Occipital lobe (tissue), 2 donors: ENCODE results near the gene NPHS1. TPM values are rescaled to one million over a fixed set of nuclear protein-coding genes. Genes with fewer than 3 reads are reported as not detected.
"Not testable (repeated sequence)": the region's sequence is repeated elsewhere in the genome, so short reads cannot be mapped to it uniquely, and the experiment has no call there.

Source experiments
- DNase-seq: peaks from one replicate; lab custom pipeline; 2025; lab: John Stamatoyannopoulos, UW
- total RNA-seq: library from RNA; depleted of rRNA; stranded (reverse); fragments of >200 nt; gene quantifications from one replicate; pipeline ENCODE4 v1.2.3, GENCODE V29; 2014

NPHS1 gene
- total RNA-seq, 1 donor from 2014 or later: 1.2 TPM

DNA sequence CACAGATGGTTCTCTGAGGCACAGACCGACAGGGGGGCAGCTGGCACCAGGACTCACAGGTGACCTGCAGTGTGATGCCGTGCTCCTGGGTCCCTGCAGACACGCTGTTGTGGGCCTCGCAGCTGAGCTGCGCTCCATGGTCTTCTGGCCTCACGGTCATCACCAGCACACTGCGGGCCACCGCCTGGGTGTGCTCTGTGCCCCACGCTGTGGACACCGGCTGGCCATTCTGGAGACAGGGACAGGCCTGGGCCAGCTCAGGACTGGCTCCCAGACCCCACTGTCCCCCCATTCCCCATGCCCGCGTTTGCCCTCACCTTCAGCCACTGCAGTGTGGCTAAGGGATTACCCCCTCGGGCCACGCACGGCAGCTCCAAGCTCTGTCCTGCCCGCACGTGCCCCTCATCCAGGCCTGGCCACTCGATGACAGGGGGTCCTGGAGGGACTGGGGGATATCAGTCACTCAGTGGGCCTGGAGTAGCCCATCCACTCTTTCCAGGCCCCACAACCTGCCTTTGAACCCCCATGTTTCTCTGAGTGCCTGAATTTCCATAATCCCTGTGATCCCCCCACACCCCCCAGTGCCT is 3.3 kb downstream of the NPHS1 start:
- DNase-seq: no peak

DNA sequence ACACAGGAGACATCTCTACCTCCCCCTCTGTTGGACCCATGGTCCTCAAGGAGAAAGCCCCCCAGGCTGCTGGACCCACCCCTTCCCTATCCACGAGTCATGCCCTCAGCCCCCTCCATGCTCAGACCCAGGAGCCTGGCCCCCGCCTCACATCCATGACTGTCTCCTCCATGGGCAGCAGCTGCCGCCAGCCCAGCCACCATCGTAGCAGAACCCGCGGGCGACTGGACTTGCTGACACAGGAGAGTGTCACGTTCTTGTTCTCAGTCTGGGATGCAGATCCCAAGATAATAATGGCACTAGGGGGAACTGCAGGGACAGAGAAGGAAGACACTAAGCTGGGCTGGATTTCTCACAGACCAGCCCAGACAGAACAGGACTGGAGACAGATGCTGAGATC is 3.8 kb downstream of the NPHS1 start:
- no peak for DNase-seq

DNA sequence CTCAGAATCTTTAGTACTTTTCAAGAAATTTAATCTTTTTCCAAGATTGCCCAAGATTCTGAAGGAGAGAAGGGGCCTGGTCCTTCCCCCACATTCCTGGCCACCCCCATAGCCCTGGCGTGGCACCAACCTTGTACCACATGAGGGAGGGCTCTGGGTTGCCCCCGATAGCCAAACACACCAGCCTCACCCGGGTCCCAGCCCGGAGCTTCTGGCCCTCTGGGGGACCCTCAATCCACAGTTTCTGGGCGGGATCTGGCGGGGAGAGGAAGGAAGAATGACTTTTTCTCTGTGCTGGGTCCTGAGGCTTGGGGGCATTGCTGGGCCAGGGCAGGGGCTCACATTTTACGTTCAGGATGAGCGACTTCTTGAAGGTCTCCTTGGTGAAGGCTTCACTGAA is 4.4 kb downstream of the NPHS1 start:
- DNase-seq: no peak

DNA sequence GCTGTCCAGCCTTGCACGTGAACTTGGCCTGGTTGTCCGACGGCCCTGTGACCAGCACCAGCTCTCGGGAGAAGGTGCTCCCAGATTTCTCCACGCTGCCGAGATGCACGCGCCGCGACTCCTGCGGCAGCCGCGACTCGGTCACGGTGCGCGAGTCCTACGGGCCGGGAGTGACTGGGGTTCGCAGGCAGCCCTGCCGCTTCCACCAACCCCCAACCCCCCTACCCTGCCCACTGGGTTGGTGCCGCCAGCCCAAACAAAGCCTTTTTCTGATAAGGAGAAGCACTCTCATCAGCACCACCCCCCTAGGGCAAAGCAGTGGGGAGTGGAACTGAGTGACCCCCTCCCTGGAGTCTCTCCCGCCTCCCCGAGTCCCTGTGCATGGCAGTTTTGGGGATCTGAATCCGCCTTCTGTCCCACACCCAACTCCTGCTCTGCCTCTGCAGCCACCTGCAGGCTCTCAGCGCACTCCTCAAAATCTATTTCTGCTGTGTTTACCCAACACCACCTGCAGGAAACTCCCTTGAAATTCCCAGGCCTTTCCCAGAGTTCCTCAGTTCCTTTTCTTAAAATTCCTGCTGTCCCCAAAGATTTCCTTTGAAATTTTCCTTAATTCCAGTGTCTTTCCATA is 6.2 kb downstream of the NPHS1 start:
- no peak for DNase-seq

DNA sequence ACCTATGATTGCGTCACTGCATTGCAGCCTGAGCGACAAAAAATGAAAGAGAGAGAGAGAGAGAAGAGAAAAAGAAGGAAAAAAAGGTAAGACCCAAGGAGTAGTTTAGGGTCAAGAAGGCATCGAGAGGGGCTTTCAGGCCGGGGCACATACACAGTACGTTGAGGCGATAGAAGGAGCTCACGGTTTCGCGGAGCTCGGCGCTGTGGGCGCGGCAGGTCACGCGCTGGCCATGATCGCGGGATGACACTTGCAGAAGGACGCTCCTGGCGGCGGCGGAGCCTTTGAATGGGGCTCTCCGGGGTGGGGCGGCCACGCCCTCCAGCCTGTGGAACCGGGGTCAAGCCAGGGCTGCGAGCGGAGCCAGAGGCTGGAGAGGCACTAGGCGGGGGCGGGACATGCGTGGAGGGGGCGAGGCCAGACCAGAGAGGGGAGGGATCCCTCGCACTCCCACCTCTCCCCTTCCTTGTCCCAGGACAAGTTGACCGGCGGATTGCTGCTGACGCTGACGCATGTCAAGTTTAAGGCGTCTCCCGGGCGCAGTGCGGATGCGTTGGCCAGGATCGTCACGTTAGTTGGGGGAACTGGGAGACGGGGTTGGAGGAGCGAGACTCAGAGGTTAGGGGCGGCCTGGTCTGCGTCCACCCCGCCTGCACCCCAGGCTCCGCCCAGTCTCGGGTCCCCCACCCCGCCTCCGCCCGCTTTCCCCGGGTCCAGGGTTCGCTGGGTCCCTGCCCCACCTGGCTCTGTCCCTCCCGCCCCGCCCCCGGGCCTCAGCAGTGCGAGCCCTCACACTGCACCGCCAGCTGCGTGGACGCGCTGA is 6.9 kb downstream of the NPHS1 start:
- no peak for DNase-seq

DNA sequence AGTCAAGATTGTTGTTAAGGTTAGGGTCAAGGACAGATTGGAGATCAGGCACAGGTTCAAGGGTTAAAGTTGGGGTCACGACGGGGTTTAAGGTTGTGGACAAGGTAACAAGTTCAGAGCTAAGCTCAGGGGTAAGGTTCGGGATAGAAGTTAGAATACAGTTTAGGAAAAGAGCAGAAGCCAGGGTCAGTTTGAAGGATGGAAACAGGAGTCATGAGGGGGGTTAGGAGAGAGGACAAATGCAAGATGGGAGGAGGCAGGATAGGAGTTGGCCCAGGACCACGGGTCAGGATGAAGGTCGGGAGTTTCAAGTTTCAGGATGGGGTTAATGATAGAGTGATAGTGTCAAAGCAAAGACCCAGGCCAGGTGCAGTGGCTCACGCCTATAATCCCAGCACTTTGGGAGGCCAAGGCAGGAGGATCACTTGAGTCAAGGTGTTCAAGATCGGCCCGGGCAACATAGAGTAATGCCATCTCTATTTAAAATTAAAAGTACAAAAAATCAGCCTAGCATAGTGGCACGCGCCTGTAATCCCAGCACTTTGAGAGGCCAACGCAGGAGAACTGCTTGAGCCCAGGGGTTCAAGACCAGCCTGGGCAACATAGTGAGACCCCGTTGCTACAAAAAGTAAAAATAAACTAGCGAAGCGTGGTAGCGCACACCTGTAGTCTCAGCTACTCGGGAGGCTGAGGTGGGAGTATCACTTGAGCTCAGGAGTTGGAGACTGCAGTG is 7.7 kb downstream of the NPHS1 start:
- no peak for DNase-seq

DNA sequence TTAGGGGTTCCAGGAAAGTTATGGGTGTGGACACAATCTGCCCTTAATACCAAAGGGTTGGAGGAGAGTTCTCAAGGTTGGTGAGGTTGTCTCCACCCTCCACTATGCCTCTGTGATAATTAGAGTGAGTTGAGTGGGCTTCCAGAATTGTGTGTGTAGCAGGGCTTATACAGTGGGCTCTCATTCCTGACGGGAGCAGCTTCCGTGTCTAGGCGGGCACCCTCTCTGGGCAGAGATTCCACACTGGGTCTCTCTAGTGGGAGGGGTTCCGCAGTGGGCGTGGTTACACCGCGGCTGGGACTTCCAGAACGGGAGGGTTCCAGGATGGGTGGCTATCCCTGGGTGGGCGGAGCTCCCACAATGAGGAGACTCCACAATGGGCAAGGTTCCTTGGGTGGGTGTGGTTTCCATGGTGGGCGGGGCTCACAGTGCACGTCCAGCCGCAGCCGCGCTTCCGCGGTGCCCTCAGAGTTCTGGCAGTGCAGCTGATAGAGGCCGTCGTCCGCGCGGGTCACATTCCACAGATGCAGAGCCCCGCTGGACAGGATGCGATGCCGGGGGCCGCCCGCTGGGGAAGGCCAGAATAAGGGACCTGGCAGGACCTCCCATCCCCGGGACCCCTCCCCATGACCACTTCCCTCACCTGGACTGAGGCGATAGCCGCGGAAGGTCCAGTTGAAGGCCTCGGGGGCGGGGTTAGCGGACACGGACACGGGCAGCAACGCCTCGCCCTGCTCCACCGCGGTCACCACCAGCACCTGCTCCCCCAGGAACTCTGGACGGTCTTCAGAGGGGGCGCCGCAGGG is 8.4 kb downstream of the NPHS1 start:
- DNase-seq: no peak

DNA sequence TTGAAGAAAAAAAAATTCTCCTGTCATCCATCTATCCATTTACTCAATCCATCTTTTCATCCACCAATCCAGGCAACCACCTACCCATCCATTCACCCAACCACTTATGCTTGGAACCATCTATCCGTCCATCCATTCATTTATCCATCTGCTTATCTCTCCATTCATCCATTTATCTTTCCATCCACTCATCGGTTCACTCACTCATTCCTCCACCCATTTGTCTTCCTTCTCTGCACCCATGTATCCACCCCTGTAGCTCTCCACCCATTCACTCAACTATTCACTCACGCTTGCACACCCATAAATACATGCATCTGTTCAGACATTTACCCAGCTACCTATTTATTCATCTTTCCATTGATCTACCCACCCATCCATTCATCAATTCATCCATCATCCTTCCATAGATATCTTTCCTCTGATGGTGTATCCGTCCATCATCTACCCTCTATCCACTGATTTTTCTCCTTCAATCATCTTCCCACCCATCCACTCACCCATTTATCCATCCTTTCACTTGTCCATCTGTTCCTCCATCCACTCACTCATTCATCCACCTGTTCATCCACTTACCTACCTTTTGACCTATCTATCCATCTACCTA is 9.5 kb downstream of the NPHS1 start:
- DNase-seq: no peak

DNA sequence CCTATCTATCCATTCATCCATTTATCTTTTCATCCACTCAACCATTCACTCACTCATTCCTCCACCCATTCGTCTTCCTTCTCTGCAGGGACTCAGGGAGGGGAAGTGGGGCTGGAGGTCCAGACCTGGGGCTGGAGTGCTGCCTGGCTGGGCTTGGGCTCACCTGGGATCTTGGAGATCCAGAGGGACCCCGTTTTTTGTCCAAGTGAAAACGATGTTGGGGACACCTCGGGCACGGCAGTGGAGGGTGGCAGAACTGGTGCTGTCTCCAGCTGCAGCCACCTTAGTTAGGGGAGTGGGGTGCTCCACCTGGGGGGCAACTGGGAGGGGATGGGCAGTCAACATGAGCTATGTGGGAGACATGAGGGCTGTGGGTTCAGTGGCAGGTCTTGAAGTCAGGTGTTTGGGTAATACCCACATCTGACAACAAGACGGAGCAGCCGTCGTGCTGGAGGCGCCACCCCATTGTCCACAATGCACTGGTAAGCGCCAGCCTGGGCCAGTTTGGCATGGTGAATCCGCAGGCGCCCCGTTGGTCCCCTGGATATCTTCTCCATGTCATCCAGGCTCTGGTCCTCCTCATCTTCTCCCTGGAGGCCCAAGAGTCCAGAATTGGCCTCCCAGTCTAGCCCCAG is 10.2 kb downstream of the NPHS1 start:
- no peak for DNase-seq

DNA sequence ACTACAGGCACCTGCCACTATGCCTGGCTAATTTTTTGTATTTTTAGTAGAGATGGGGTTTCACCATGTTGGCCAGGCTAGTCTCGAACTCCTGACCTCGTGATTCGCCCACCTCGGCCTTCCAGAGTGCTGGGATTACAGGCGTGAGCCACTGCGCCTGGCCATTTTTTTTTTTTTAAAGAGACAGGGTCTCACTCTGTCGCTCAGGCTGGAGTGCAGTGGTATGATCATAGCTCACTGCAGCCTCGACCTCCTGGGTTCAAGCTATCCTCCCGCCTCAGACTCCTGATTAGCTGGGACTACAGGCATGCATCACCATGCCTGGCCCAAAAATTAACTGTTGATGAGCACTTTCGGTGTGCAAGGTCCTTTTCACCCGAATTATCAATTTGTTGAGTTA is 16.2 kb downstream of the NPHS1 start:
- not testable (repeated sequence) for DNase-seq

DNA sequence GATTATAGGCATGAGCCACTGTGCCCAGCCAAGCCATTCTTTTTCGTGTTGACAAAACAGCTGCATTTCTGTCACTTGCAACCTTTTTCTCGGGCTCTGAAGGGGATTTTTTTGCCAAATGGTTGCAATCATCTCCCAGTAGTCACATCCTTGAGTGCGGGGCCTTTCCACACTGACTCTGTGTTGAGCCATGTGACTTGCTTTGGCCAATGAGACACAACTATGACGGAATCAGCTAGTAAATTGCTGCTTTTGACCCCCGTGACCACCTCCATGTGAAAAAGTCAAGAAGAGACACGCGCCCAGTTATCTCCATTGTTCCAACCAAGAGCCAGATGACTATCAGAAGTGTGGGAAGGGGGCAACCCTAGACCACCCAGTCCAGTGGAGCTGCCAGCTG is 18.3 kb downstream of the NPHS1 start:
- DNase-seq: no peak

DNA sequence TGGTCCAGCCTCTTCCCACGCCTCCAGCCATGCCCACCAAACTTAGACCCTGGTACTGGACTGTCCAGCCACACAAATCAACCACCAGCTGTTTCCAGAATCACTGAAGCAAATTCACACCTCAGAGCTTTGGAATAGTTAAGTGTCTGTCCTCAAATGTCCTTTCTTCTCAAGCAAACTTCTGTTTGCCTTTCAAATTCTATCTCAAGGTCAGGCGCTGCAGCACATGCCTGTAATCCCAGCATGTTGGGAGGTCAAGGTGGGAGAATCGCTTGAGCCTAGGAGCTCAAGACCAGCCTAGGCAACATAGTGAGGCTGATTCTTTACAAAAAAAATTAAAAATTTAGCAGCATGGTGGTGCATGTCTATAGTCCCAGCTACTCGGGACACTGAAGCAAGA is 20.2 kb downstream of the NPHS1 start:
- DNase-seq: no peak

DNA sequence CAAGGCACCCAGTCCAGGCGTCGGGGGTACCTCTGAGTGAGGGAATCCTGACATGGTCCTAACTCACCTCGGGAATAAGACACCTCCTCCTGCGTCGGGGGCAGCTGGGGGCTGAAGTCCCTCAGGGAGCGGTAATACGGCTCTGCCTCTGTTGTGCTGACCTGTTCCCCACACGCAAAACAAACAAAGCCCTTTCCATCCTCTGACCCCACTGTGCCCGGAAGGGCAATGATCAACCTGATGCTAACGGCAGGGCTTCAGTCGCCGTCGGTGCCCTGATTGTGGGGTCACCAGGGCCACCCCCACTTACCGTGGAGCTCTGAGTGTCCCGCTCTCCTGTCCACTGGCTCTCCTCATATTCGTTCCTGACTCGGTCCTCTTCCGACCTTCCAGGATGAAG is 21.3 kb downstream of the NPHS1 start:
- DNase-seq: no peak

DNA sequence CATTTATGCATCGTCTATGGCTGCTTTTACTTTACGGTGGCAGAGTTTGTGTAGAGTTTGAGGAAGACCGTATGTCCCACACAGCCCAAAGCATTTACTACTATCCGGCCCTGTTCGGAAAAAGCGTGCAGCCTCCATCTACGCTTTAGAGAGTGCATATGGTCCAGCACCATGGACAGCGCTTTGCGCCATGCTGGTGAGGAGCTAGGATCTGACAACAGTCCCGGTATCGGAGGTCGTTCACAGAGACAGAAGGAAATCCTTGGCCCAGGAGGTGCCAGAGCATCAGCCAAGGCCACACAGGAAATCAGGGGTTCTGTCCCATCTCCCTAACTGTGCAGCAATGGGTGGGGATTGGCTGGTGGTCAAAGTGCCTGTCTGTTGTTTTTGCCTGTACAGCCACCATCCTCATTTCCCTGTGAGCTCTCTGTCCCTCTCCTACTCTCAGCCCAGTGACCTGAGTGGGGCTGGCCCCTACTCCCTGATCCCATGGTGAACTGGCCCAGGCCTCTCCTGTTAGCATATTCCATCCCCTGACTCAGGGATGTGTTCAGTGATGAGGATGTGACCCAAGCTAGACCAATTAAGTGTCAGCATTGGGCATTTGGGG is 23.5 kb downstream of the NPHS1 start:
- no peak for DNase-seq

DNA sequence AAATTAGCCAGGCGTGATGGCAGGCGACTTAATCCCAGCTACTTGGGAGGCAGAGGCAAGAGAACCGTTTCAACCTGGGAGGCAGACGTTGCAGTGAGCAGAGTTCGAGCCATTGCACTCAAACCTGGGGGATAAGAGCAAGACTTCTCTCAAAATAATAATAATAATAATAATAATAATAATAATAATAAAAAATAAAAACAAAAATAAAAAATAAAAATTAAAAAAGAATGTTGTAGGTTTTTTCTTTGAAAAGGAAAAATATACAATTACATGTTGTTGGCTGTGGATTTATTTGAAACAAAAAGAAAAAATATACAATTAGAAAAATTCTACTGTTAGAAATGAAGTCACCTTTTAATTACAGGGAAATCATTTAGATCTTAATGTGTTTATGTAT is 28.2 kb downstream of the NPHS1 start:
- no peak for DNase-seq

DNA sequence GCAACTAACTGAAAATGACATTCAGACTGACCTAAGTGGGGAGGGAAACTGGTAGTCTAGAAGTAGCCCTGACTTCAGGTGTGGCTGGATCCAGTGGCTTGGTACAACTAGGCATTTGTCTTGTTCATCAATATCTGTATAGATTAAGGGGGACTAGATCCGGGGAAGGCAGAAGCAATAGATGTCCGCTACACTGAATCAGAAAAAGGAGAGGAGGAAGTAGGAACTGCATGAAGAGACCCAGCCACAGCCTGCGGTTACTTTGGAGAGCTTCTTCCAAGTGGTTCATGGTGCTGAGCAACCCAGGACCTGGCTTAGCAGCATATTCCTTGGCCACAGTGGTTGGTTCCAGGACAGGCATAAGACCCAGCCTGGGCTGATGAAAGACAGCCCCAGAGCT is 29.7 kb downstream of the NPHS1 start:
- DNase-seq: no peak

DNA sequence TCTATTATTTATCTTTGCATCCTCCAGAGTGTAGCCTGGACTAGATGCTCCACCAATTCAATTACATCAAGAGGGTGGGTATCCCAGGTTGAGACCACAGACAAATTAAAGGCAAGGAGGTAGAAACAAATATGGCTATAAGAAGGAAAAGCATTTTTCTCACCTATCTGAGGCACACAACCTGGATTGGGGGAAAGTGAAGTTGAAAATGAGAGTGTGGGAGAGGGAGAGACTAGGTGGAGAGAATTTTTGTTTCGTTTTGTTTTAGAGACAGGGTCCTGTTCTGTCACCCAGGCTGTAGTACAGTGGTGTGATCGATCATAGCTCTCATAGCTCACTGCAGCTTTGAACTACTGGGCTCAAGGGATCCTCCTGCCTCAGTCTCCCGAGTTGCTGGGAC is 33.9 kb downstream of the NPHS1 start:
- DNase-seq: no peak

DNA sequence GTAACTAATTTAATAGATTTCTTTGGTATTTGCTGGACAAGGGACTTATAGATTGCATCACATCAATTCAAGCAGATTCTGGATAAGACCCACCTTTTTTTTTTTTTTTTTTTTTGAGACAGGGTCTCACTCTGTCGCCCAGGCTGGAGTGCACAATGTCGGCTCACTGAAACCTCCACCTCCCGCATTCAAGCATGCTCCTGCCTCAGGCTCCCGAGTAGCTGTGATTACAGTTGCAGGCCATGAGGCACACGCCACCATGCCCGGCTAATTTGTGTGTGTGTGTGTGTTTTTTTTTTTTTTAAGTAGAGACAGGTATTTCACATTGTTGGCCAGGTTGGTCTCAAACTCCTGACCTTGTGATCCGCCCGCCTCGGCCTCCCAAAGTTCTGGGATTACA is 35.5 kb downstream of the NPHS1 start:
- DNase-seq: no peak

DNA sequence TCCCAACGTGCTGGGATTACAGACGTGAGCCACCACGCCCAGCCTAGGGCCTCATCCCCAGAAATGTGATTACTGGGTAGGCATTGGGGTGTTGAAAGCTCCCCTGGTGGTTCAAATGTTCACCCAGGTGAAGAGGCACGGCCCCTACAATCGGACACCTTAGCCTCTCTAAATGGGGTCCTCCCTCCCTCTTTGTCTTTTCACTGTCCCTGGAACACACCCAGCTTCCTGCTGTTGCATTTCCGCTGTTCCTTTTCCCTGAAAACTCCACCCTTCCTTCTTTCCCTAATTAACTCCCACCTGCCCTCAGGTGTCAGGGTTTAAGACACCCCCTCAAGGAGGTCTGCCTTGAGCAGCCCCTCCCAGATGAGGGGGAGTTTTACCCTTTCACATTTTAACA is 36.0 kb downstream of the NPHS1 start:
- DNase-seq: no peak
